ENCODE measurements around the gene CA10.

DNA sequence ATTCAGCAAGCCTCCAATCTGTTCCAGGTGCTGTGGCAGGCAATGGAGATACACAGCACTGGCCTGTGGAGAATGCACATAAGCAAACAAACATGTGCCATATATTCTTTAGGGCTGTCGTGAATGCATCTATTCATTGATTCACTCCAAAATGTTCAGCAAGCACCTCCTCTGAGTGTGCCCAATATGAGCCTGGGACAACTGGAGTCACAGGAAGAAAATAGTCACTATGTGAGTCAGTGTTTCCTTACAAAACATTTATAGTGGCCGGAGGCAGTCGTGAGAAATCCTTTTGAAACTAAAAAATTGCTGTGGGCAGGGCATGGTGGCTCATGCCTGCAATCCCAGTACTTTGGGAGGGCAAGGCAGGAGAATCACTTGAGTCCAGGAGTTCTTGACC, 310.1 kb downstream of the CA10 start:
- TF ChIP-seq, protein P1, sequence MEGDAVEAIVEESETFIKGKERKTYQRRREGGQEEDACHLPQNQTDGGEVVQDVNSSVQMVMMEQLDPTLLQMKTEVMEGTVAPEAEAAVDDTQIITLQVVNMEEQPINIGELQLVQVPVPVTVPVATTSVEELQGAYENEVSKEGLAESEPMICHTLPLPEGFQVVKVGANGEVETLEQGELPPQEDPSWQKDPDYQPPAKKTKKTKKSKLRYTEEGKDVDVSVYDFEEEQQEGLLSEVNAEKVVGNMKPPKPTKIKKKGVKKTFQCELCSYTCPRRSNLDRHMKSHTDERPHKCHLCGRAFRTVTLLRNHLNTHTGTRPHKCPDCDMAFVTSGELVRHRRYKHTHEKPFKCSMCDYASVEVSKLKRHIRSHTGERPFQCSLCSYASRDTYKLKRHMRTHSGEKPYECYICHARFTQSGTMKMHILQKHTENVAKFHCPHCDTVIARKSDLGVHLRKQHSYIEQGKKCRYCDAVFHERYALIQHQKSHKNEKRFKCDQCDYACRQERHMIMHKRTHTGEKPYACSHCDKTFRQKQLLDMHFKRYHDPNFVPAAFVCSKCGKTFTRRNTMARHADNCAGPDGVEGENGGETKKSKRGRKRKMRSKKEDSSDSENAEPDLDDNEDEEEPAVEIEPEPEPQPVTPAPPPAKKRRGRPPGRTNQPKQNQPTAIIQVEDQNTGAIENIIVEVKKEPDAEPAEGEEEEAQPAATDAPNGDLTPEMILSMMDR (IDR thresholded peaks at IDR 0.05; ENCODE audit: low read depth, low read length, poor library complexity, severe bottlenecking), result no peak
- TF ChIP-seq EZH2phosphoT487 (IDR thresholded peaks at IDR 0.05; ENCODE audit: borderline replicate concordance, low read length), result no peak

All from DOHH2 (cell line).